GM12874 (cell line): ENCODE measurements around the gene WDR86.

Experiments used
- TF ChIP-seq, protein P1 (sequence below): IDR thresholded peaks from 2 replicates; pipeline ENCODE4 v1.5.1; 2011; ENCODE audit warnings: low read depth, mild to moderate bottlenecking, control low read depth, low read length, moderate library complexity; ENCODE audit not compliant: insufficient read depth

Gene WDR86

DNA sequence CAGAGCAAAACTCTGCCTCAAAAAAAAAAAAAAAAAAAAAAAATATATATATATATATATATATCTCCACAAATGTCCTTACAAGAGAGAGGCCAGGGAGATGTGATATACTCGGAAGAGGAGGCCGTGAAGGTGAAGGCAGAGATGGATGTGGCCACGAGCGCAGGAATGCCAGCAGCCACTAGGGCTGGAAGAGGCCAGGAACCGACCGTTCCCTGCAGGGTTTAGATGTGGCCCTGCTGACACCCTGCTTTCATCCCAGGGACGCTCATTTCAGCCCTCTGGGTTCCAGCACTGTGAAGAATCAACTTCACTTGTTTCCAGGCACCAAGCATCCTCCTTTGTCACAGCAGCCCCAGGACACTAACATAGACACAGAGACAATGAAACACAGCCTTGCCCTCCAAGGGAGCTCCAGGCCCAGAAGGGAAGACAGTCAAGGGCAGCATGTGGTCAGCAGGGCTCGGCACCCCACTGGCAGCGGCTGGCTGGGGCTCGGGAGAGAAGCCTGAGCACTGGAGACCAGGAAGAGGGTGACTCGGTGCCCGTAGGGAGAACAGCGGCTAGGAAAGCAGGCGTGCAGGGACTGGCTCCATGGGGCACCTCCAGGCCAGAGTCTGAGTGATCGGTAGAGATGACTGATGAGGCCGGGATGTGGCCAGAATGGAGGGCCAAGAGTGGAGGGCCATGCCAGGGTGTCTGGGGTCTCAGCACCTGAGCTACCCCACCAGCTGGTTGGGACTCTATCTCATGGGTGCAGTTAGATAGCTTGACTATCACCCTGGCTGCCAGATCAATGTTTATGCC, 7.6 kb downstream of the WDR86 start:
- TF ChIP-seq, protein P1, sequence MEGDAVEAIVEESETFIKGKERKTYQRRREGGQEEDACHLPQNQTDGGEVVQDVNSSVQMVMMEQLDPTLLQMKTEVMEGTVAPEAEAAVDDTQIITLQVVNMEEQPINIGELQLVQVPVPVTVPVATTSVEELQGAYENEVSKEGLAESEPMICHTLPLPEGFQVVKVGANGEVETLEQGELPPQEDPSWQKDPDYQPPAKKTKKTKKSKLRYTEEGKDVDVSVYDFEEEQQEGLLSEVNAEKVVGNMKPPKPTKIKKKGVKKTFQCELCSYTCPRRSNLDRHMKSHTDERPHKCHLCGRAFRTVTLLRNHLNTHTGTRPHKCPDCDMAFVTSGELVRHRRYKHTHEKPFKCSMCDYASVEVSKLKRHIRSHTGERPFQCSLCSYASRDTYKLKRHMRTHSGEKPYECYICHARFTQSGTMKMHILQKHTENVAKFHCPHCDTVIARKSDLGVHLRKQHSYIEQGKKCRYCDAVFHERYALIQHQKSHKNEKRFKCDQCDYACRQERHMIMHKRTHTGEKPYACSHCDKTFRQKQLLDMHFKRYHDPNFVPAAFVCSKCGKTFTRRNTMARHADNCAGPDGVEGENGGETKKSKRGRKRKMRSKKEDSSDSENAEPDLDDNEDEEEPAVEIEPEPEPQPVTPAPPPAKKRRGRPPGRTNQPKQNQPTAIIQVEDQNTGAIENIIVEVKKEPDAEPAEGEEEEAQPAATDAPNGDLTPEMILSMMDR = no peak; the same call in 1 of the 2 replicates

DNA sequence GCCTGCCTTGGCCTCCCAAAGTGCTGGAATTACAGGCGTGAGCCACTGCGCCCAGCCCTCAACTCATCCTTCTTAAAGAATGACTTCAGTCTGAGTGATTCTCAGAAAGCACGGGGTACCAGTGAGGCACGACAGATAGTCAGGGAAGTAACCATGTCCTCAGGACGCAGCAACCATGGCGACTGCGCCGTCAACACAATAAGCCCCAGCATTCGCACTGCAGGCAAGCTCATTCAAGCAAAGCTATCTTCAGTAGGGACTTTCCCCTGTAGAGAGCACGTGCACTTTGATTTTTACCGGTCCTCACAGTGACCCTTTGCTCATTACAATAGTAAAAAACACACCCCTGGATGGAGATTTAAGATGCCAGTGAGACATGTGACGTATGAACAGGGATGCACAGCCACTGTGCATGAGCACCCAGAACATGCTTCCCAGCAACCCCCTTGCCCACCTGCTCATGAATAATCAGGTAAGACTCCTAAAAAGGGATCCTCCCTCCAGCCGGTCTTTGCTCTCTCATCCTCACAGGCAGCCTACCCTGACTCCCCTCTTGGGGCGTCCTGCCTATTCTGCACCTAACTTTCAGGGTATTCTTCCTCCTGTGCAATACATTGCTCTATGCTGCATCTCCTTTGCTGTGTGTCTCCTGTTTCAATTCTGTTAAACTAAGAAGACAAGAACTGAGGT, 9.1 kb downstream of the WDR86 start:
- TF ChIP-seq, protein P1 = no peak

DNA sequence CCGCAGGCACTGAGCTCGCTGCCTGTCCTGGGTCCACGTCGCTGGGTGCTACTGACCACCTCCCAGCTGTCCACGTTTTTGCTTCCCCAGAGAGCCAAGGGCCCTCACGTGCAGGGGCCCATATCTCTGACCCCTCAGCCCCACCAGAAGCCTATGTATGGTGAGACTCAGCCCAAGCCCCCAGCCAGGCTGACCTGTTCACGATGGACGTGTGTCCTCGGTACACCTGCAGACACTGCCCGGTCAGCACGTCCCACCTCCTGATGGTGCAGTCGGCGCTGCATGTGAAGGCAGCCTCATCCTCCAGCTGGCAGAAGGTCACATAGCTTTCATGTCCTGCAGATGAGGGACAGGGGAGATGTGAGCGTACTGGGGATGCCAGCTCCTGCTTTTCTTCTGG, 9.9 kb downstream of the WDR86 start:
- TF ChIP-seq, protein P1 = no peak

DNA sequence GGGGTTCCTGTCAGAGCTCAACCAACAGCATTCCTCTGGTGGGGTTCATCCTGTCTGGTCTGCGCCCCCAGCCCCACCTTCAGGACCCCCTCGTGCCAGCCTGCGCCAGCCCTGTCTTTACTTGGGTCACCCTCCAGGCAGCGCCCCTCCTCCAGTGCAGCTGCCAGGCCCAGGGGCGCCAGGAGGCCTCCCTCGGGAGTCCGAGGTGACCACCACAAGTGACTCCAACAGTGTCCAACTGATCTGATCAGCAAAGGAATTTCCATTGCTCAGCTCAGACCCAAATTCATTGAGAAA, 10.6 kb downstream of the WDR86 start:
- TF ChIP-seq, protein P1 = no peak

DNA sequence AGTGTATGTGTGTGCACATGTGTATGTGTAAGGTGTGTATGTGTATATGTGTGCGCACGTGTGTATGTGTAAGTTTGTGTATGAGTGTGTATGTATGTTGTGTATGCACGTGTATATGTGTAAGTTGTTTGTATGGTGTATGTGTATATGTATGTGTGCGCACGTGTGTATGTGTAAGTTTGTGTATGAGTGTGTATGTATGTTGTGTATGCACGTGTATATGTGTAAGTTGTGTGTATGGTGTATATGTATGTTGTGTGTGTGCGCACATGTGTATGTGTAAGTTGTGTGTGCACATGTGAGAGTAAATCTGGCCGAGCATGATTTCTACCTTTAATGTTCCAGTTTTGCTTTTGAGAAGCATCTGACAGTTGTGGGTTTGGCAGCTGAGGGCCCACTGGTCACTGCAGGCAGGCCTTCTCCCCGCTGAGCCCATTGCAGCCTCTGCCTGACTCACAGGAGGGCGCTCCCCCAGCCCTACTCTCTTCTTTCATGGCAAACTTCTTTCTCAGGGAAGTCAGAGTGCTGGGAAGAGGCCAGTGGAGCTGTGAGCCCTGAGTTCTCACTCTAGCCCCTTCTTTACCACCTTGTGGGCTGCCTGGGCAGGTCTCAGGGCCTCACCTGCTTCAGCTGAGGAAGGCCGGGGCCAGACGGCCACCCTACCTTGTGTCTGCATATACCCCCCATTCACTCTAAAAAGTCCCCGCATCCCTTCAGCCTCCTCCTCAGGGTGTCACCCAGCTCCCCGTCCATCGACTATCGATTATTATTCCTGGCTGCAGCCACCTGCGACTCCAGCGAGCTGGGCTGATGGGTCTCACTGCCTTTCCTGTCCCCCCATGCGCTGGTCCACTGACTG, 11.2 kb downstream of the WDR86 start:
- TF ChIP-seq, protein P1 = no peak

DNA sequence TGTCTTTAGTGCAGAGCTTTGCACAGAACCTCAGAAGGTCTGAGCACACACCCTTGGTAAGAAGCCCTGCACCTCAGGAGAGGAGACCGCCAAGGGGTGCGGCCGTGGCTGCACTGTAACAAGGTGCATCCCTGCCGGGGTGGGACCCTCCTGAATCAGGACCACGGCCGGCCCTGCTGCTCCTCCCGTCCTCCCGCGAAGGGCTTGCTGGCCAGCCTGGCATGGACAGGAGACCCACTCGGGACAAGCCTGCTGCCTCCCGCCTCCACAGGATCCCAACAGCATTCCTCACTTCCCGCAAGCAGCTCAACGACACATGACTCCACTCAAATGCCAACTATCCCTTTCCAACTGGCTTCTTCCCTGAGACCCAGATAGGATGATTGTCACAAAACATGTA, 12.8 kb downstream of the WDR86 start:
- TF ChIP-seq, protein P1 = no peak

DNA sequence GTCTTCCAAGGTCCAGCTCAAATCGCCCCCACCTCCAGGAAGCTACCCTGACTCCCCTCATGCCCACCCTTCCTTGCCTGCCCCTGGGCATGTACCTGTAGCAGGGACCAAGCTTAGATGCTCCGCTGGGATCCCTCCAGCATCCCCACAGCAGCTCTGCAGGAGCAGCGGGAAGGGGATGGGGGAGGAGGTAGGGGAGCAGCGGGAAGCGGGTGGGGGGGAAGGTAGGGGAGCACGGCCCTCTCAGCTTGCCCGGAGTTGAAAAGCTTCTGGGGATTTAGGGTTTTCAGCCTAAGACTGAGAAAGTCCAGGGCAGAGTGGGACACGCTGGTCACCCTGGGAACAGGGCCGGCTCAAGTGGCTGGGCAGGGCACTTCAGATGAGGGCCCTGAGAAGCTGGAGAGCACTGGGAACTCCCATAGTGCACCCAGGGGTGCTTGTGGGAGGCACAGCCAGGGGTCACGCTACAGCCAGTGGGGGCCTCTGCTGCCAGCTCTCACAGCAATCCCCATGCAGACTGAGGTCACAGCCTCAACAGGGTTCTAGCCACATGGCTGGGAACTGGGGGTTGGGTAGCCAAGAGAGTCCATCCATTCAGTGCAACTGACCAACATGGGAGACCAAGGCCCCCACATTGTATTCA, 13.4 kb downstream of the WDR86 start:
- TF ChIP-seq, protein P1 = no peak
